HG03108 (cell line): ENCODE results near the gene GPANK1.
"Not testable (repeated sequence)": the region's sequence is repeated elsewhere in the genome, so short reads cannot be mapped to it uniquely, and the experiment has no call there.

Source experiments
- ATAC-seq: cut with Tn5 transposase; IDR thresholded peaks from one replicate; pipeline ENCODE4 v1.9.1; 2021; ENCODE audit warnings: moderate library complexity; ENCODE audit not compliant: unreplicated experiment

The GPANK1 gene

GRCh38 chr6:31664790-31665500, at the start of gene GPANK1:
TSS of gene GPANK1 (minus strand) at chr6:31664997. CDS start at chr6:31664478, 519 bp downstream.
- peak; percentile 27 for ATAC-seq

- ATAC-seq, result no peak
These were observed 49.3 kb upstream of the GPANK1 start for GRCh38 chr6:31713991-31714684.

GRCh38 chr6:31713465-31713864, 48.7 kb upstream of the GPANK1 start:
- no peak for ATAC-seq

- no peak for ATAC-seq
These were observed 47.5 kb upstream of the GPANK1 start for GRCh38 chr6:31712296-31712695.

GRCh38 chr6:31711233-31711632, 46.4 kb upstream of the GPANK1 start:
- no peak for ATAC-seq

- ATAC-seq, result no peak
These were observed 45.9 kb upstream of the GPANK1 start for GRCh38 chr6:31710523-31711219.

GRCh38 chr6:31709157-31709556, 44.4 kb upstream of the GPANK1 start:
- ATAC-seq, result not testable (repeated sequence)

- no peak for ATAC-seq
These were observed 43.4 kb upstream of the GPANK1 start for GRCh38 chr6:31708224-31708623.

- no peak for ATAC-seq
These were observed 42.9 kb upstream of the GPANK1 start for GRCh38 chr6:31707701-31708100.

GRCh38 chr6:31706599-31706998, 41.8 kb upstream of the GPANK1 start, which contains the start of gene LY6G6F:
TSS of gene LY6G6F (plus strand) at chr6:31706866. CDS start at chr6:31706907, 41 bp downstream.
- ATAC-seq, result no peak

- no peak for ATAC-seq
These were observed 41.1 kb upstream of the GPANK1 start for GRCh38 chr6:31705931-31706330.

- peak; percentile 84 for ATAC-seq
These were observed 38.3 kb upstream of the GPANK1 start, which contains the start of gene ABHD16A for GRCh38 chr6:31702819-31703716. TSS of gene ABHD16A (minus strand) at chr6:31703324. CDS start at chr6:31703281, 43 bp downstream.

GRCh38 chr6:31702405-31702818, 37.6 kb upstream of the GPANK1 start:
- no peak for ATAC-seq

GRCh38 chr6:31701666-31702404, 37.0 kb upstream of the GPANK1 start:
- no peak for ATAC-seq

GRCh38 chr6:31700740-31701401, 36.1 kb upstream of the GPANK1 start:
- no peak for ATAC-seq

- ATAC-seq, result no peak
These were observed 32.8 kb upstream of the GPANK1 start for GRCh38 chr6:31697555-31697954.

GRCh38 chr6:31693535-31693934, 28.7 kb upstream of the GPANK1 start:
- no peak for ATAC-seq

- ATAC-seq, result no peak
These were observed 28.1 kb upstream of the GPANK1 start for GRCh38 chr6:31692886-31693285.

GRCh38 chr6:31692353-31692752, 27.6 kb upstream of the GPANK1 start:
- ATAC-seq, result no peak
